ENCODE measurements around the gene LMO4.

LMO4 gene

DNA sequence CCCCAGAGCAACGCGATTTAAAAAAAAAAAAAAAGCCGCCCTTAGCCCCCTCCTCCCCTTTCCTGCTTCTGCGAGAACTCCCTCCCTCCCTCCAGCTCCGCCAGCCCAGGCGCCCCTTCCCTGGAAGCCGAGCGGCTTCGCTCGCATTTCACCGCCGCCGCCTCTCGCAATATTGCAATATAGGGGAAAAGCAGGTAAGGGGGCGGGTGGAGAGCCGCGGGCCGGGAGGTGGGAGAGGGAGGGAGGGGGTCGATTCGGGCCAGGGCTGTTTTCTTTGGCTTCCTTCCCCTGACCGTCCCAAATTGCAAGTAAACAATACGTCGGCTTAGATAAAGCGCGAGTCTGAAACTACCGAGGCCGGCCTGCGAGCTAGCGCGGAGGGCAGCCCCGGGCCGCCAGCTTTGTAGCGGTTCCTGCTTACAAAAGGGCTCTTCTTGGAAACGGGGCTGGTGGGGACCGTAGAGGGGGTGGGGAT, 408 bp downstream of the LMO4 start:
- peak; percentile 34 for DNase-seq

- DNase-seq: no peak
Measured at GRCh38 chr1:87329526-87330056, 911 bp downstream of the LMO4 start.

DNA sequence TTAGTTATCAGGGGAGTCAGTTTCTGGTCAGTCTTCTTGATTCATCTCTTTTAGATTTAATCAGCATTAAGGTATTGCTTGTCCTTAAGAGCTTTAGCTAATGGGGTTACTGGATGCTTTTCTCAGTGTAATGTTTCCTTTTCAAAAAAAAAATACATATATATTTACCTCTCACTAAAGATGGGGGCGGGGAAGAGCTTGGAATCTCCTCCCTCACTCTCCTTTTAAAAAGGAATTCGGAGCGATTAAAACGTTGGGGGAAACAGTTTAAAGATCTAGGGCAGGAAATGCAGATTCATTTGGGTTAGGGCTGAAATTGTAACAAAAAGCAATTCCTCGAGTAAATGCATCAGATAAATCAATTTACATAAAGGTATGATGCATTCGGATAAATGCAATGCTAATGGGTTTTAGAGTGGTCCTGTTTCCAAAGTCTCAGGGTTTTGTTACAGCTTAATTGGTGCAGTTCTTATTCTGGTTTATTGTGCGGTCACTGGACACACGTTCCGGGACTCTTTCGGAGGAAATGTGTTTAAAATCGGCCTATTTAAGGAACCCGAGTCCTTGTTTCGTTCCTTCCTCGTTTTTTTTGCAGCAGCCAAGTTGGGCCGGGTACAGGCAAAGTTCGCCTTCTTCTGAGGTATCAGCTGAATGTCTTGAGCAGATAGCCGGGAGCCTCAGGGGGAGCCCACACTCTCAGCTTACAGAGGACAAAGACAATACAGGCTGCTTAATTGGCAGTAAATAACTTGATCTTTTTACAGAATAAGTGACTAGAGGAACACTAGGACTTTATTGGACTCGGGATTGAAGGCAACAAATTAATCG, 1.6 kb downstream of the LMO4 start:
- DNase-seq: no peak

DNA sequence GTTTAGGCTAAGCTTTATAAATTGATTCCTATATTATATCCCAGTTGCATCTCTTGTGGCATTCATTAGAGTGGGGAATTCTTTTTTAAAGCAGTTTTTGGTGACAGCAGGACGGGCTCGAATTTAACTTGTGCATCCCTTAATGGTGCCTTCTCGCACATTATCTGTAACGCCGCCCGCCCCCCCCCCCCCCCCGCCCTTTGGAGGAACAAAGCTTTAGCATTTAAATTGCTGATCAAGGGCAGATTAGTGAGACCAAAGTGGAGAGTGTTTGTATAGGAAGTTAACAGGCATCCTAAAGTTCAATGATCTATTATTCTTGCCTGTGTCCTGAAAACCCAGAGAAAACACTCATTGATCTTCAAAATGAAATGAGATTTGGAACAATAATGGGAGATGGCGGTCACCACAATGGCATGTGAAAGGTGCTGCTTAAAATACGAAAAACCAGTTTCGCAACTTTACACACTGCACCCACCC, 2.2 kb downstream of the LMO4 start:
- DNase-seq: no peak

- DNase-seq: peak; percentile 53
Measured at GRCh38 chr1:87331365-87332241, 2.9 kb downstream of the LMO4 start.

GRCh38 chr1:87333692-87334347, 5.1 kb downstream of the LMO4 start:
- DNase-seq: no peak

- DNase-seq: no peak
Measured at GRCh38 chr1:87334351-87335174, 5.9 kb downstream of the LMO4 start.

- DNase-seq: peak; percentile 52
Measured at GRCh38 chr1:87335175-87335884, 6.7 kb downstream of the LMO4 start.

- DNase-seq: no peak
Measured at GRCh38 chr1:87336623-87337067, 8.0 kb downstream of the LMO4 start.

DNA sequence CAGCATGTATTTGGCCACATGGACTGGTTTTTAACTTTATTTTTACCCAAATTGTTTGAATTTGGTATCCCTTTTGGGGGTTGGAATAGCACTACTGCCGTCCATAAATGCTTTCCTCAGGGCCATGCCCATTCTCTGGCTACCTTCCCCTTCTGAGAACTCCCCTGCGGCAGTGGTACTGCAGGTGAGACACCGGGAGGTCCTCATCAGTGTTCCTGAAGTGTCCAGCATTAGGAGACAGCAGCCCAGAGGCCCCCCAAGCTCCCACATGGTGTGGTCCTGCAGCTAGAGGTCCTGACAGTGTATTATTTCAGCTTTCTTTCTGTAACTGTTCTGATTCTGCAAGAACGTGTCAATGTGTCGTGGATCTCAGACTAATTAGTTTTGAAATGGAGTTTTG, 8.9 kb downstream of the LMO4 start:
- DNase-seq: no peak

DNA sequence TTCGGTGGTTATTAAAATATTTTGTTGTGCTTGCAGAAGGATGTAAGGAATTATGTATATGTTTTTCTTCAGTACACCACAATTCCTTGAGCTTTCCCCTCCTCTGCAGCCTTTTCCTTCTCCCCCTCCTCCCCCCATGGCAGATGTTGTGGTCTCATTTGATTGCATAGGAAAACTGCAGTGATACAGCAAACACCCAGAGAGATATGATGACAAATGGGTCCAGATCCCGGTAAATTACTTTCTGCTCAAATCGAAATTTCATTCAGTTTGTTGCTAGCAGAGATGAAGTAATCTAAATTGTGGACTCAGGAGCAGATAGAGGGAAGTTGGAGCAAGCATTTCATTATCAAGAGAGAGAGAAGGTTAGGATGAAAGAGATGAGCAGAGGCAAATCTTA, 9.9 kb downstream of the LMO4 start:
- DNase-seq: no peak

GRCh38 chr1:87344231-87344630, 15.6 kb downstream of the LMO4 start:
- no peak for DNase-seq

DNA sequence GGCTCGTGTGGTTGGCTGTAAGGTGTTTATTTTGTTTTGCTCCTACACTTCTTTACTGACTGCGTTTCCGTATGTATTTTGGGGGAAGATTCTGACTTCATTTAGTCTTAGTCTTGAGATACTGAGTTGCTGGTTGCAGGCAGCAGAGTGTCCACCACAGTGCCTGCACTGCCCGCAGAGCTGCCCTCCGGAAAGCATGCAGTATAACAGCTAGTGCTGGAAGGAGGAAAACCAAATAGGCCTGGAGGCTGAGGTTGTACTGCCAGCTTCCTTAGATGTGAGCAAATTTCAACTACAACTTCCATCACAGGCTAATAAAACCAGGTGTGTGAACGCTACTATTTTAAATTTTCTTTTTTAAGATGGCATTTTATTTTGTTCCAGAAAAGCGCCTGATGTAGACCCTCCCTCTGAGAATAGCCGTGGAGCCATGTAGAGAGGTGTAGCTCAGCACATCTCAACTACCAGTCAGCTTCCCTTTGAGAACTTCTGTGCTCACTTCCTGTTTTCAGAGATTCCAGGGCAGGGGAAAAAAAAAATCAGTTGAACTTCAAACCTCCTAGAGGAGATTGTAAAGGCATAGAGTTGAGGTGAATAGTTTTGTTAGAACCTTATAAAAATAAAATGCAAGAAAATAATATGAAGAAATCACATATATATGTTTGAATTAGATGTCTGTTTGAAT, 17.6 kb downstream of the LMO4 start:
- no peak for DNase-seq

GRCh38 chr1:87348341-87349019, 19.8 kb downstream of the LMO4 start:
- DNase-seq: no peak

GRCh38 chr1:87349036-87349435, 20.4 kb downstream of the LMO4 start:
- no peak for DNase-seq

GRCh38 chr1:87355894-87356293, 27.2 kb downstream of the LMO4 start:
- no peak for DNase-seq

- DNase-seq: no peak
Measured at GRCh38 chr1:87356591-87356990, 27.9 kb downstream of the LMO4 start.

DNA sequence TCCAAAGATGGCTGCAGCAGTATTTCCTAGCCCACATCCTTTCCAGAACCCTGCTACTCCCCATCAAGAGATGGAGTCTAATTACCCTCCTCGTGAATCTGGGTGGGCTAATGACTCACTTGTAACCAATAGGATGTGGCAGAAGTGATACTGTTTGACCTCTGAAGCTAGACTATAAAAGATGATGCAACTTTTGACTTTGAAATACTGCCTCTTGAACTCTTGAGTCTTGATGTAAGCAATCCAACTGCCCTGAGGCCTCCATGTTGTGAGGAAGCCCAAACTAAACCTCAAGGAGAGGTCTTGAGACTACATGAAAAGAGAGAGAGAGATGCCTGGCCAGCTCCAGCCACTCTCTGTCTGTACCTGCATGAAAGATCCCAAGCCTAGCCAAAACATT, 29.5 kb downstream of the LMO4 start:
- DNase-seq: no peak

- DNase-seq: no peak
Measured at GRCh38 chr1:87359586-87359985, 30.9 kb downstream of the LMO4 start.
